ENCODE results near the gene MAP4K4.

MAP4K4 gene

GRCh38 chr2:101833890-101834523, 136.5 kb downstream of the MAP4K4 start:
- Histone ChIP-seq H3K9me2 (replicated peaks; ENCODE audit: insufficient read depth, low read length) (no peaks in the 10 kb centered on the region), H3K4me1 (ENCODE audit: low read length) (peaks cover 28% of the 10 kb centered on the region), H2AFZ (ENCODE audit: low read length) (no peak overlapping the region), H3K79me2 (ENCODE audit: low read length) (no peaks in the 10 kb centered on the region), H3K27ac (ENCODE audit: low read length) (no peak overlapping the region), H4K20me1 (ENCODE audit: insufficient read depth, low read length) (no peaks in the 10 kb centered on the region), H3F3A (ENCODE audit: insufficient read depth, low read length) (peaks cover 13% of the 10 kb centered on the region; the same call in 1 of the 2 replicates), H3K36me3 (replicated peaks; ENCODE audit: insufficient read depth, low read length) (no peaks in the 10 kb centered on the region), H3K9ac (ENCODE audit: low read length) (no peak overlapping the region), H3K9me3 (replicated peaks; ENCODE audit: insufficient read depth, low read length) (no peaks in the 10 kb centered on the region), H3K4me3 (ENCODE audit: low read length) (no peak overlapping the region), H3K4me2 (ENCODE audit: low read depth, low read length) (no peak overlapping the region), H3K27me3 (replicated peaks; ENCODE audit: insufficient read depth, low read length) (no peaks in the 10 kb centered on the region)
- no peak for DNase-seq
- TF ChIP-seq CTCF (IDR thresholded peaks at IDR 0.05; ENCODE audit: low read length) (no peak), EZH2phosphoT487 (IDR thresholded peaks at IDR 0.05; ENCODE audit: low read length) (no peak), EZH2 (optimal IDR thresholded peaks at IDR 0.05; ENCODE audit: low read depth, low read length) (no peak)

- H3K9me2 ChIP-seq (replicated peaks; ENCODE audit: insufficient read depth, low read length), result no peaks in the 10 kb centered on the region
- no peaks in the 10 kb centered on the region for H4K20me1 ChIP-seq (ENCODE audit: insufficient read depth, low read length)
- no peak for DNase-seq
- no peak overlapping the region for H3K4me3 ChIP-seq (ENCODE audit: low read length)
- H3K27me3 ChIP-seq (replicated peaks; ENCODE audit: insufficient read depth, low read length), result no peaks in the 10 kb centered on the region
- H3K9ac ChIP-seq (ENCODE audit: low read length), result no peak overlapping the region
- no peaks in the 10 kb centered on the region for H3K4me1 ChIP-seq (ENCODE audit: low read length)
- H3K4me2 ChIP-seq (ENCODE audit: low read depth, low read length), result no peak overlapping the region
- no peaks in the 10 kb centered on the region for H3K79me2 ChIP-seq (ENCODE audit: low read length)
- H3K9me3 ChIP-seq (replicated peaks; ENCODE audit: insufficient read depth, low read length), result no peaks in the 10 kb centered on the region
- TF ChIP-seq EZH2 (optimal IDR thresholded peaks at IDR 0.05; ENCODE audit: low read depth, low read length), result no peak
- TF ChIP-seq EZH2phosphoT487 (IDR thresholded peaks at IDR 0.05; ENCODE audit: low read length), result no peak
- TF ChIP-seq CTCF (IDR thresholded peaks at IDR 0.05; ENCODE audit: low read length), result no peak
- no peaks in the 10 kb centered on the region for H3F3A ChIP-seq (ENCODE audit: insufficient read depth, low read length)
- H3K27ac ChIP-seq (ENCODE audit: low read length), result no peak overlapping the region
- no peaks in the 10 kb centered on the region for H3K36me3 ChIP-seq (replicated peaks; ENCODE audit: insufficient read depth, low read length)
- H2AFZ ChIP-seq (ENCODE audit: low read length), result no peak overlapping the region
Measured at GRCh38 chr2:101837354-101837753, 139.8 kb downstream of the MAP4K4 start.

GRCh38 chr2:101841679-101842327, 144.3 kb downstream of the MAP4K4 start:
- no peaks in the 10 kb centered on the region for H3K4me1 ChIP-seq (ENCODE audit: low read length)
- H3K27me3 ChIP-seq (replicated peaks; ENCODE audit: insufficient read depth, low read length), result no peaks in the 10 kb centered on the region
- H3K27ac ChIP-seq (ENCODE audit: low read length), result no peak overlapping the region
- no peak overlapping the region for H3K4me3 ChIP-seq (ENCODE audit: low read length)
- no peak overlapping the region for H3K4me2 ChIP-seq (ENCODE audit: low read depth, low read length)
- TF ChIP-seq CTCF (IDR thresholded peaks at IDR 0.05; ENCODE audit: low read length) (no peak), EZH2phosphoT487 (IDR thresholded peaks at IDR 0.05; ENCODE audit: low read length) (no peak), EZH2 (optimal IDR thresholded peaks at IDR 0.05; ENCODE audit: low read depth, low read length) (no peak)
- DNase-seq, result no peak
- H3K9me3 ChIP-seq (replicated peaks; ENCODE audit: insufficient read depth, low read length), result no peaks in the 10 kb centered on the region
- H3K9ac ChIP-seq (ENCODE audit: low read length), result no peak overlapping the region
- no peaks in the 10 kb centered on the region for H3K36me3 ChIP-seq (replicated peaks; ENCODE audit: insufficient read depth, low read length)
- H3K79me2 ChIP-seq (ENCODE audit: low read length), result no peaks in the 10 kb centered on the region
- no peaks in the 10 kb centered on the region for H3K9me2 ChIP-seq (replicated peaks; ENCODE audit: insufficient read depth, low read length)
- H2AFZ ChIP-seq (ENCODE audit: low read length), result no peak overlapping the region
- no peaks in the 10 kb centered on the region for H3F3A ChIP-seq (ENCODE audit: insufficient read depth, low read length)
- H4K20me1 ChIP-seq (ENCODE audit: insufficient read depth, low read length), result no peaks in the 10 kb centered on the region
